K562 (cell line): ENCODE data around the gene SOCS2. TPM values are rescaled to one million over a fixed set of nuclear protein-coding genes. Genes with fewer than 3 reads are reported as not detected.

Source experiments
- ATAC-seq: fragments of 200-7000 bp; cut with Tn5 transposase; 3 replicates; pipeline ENCODE4 v1.9.1; 2020; ENCODE audit warnings: moderate library complexity
- BruUV-seq: library from RNA; stranded (reverse); fragments of 400-500 nt; replicated peaks from 2 replicates; lab custom pipeline; 2021; lab: Mats Ljungman, UMichigan
- CTCF ChIA-PET: fragments of 300-600 bp; formaldehyde crosslinking; extraction: SDS; loops from one replicate; lab custom pipeline; 2021; ENCODE audit warnings: low intra/inter-chr PET ratio; lab: Yijun Ruan, JAX
- POLR2A ChIA-PET: fragments of 300-600, 350-650 bp; sonication (Branson Sonifier 250); formaldehyde crosslinking; extraction: SDS; loops from one replicate; lab custom pipeline; 2021; ENCODE audit warnings: antibody characterized with exemption, inconsistent platforms; lab: Yijun Ruan, JAX
- DNase-seq, 4 experiments: peaks; one replicate each; pipeline versions ENCODE4 v3.0.0 to v3.0.0-alpha.2; 2011 to 2018; ENCODE audit warnings: low spot score in 3 of 4, mixed read lengths in 3 of 4; ENCODE audit errors: extremely low read depth in 1 of 4
- FAIRE-seq: peaks from 2 replicates; lab custom pipeline; 2011; peaks lifted over from hg19 to GRCh38; lab: Jason Lieb, UNC
- H2AFZ ChIP-seq: 2 replicates; pipeline ENCODE4 v1.6.0; 2011; ENCODE audit warnings: low read depth, low read length, control low read depth, inconsistent platforms
- H3K27ac ChIP-seq: fragments of 200-600 bp; 3 replicates; pipeline ENCODE4 v1.8.0; 2011; ENCODE audit warnings: low read depth, mild to moderate bottlenecking, control low read depth, inconsistent platforms, low read length, moderate library complexity, mixed read lengths; ENCODE audit errors: extremely low read depth
- H3K27me3 ChIP-seq, 2 experiments: fragments of 300-600 bp in 1 of 2; 2 replicates in 1 of 2; 3 replicates in 1 of 2; pipeline versions ENCODE4 v1.6.0 to v1.8.0; 2011; ENCODE audit warnings: inconsistent platforms in 2 of 2, low read length in 2 of 2, mild to moderate bottlenecking in 1 of 2, mixed read lengths in 1 of 2, moderate library complexity in 1 of 2; ENCODE audit not compliant: control insufficient read depth in 2 of 2, insufficient read depth in 2 of 2
- H3K36me3 ChIP-seq: fragments of 300-600 bp; 3 replicates; pipeline ENCODE4 v1.8.0; 2011; ENCODE audit warnings: mild to moderate bottlenecking, low read length, inconsistent platforms; ENCODE audit not compliant: control insufficient read depth, insufficient read depth
- H3K4me1 ChIP-seq, 2 experiments: fragments of 200-600 bp in 1 of 2; replicated peaks in 1 of 2; 2 replicates in 1 of 2; 3 replicates in 1 of 2; pipeline versions ENCODE4 v1.5.1 to v1.8.0; 2011; ENCODE audit warnings: inconsistent platforms in 2 of 2, low read length in 2 of 2, mild to moderate bottlenecking in 1 of 2, mixed read lengths in 1 of 2, moderate library complexity in 1 of 2; ENCODE audit not compliant: control insufficient read depth in 2 of 2, insufficient read depth in 2 of 2
- H3K4me2 ChIP-seq: 2 replicates; pipeline ENCODE4 v1.6.1; 2011; ENCODE audit warnings: low read length, control low read depth, inconsistent platforms, mixed read lengths; ENCODE audit not compliant: insufficient read depth
- H3K4me3 ChIP-seq: fragments of 200-600 bp; sonication (generic), shearing (Covaris generic); 2 replicates; pipeline ENCODE4 v1.5.1; 2016; ENCODE audit warnings: control low read depth, inconsistent platforms
- H3K79me2 ChIP-seq: fragments of 200-600 bp; 3 replicates; pipeline ENCODE4 v1.8.0; 2011; ENCODE audit warnings: low read length, inconsistent platforms; ENCODE audit not compliant: control insufficient read depth, insufficient read depth
- H3K9ac ChIP-seq, 2 experiments: 2 replicates each; pipeline versions ENCODE4 v1.6.0 to v1.6.1; 2011; ENCODE audit warnings: low read depth in 2 of 2, low read length in 2 of 2, control low read depth in 1 of 2, inconsistent platforms in 1 of 2, mild to moderate bottlenecking in 1 of 2, mixed read lengths in 1 of 2; ENCODE audit not compliant: insufficient read depth in 1 of 2
- H3K9me1 ChIP-seq: one replicate; pipeline ENCODE4 v1.6.0; 2011; ENCODE audit warnings: inconsistent platforms, mild to moderate bottlenecking, low read length, moderate library complexity; ENCODE audit not compliant: control insufficient read depth, insufficient read depth
- H3K9me3 ChIP-seq: replicated peaks from 2 replicates; pipeline ENCODE4 v1.5.1; 2011; ENCODE audit warnings: low read depth, low read length, inconsistent platforms; ENCODE audit not compliant: control insufficient read depth, insufficient read depth
- H4K20me1 ChIP-seq: replicated peaks from 2 replicates; pipeline ENCODE4 v1.6.1; 2011; ENCODE audit warnings: low read length, inconsistent platforms, mixed read lengths; ENCODE audit not compliant: control insufficient read depth, insufficient read depth
- CBFA2T3 ChIP-seq: fragments of 450-650 bp; IDR thresholded peaks from 2 replicates; pipeline ENCODE4 v1.6.1; 2017
- CREB1 ChIP-seq, 2 experiments: sonication (generic) in 1 of 2; formaldehyde crosslinking in 1 of 2; IDR thresholded peaks; 2 replicates each; pipeline versions ENCODE4 v1.6.1 to v1.8.0; 2012 to 2022; ENCODE audit warnings: inconsistent platforms in 1 of 2, mild to moderate bottlenecking in 1 of 2, missing genetic modification reagents in 1 of 2, moderate library complexity in 1 of 2
- HDGF ChIP-seq: fragments of 450-650 bp; IDR thresholded peaks from 2 replicates; pipeline ENCODE4 v1.6.1; 2016
- LCOR ChIP-seq: sonication (generic); formaldehyde crosslinking; IDR thresholded peaks from 2 replicates; pipeline ENCODE4 v1.8.0; 2022; ENCODE audit warnings: mild to moderate bottlenecking, missing genetic modification reagents
- NONO ChIP-seq, 2 experiments: fragments of 200-400 bp in 1 of 2; fragments of 450-650 bp in 1 of 2; formaldehyde crosslinking in 1 of 2; IDR thresholded peaks; 2 replicates each; pipeline ENCODE4 v1.6.1; 2017; ENCODE audit warnings: low read depth in 2 of 2, mild to moderate bottlenecking in 2 of 2, moderate library complexity in 2 of 2, low read length in 1 of 2
- RB1 ChIP-seq: fragments of 450-650 bp; IDR thresholded peaks from 2 replicates; pipeline ENCODE4 v1.6.1; 2017; ENCODE audit warnings: low read depth, mild to moderate bottlenecking
- ZNF280B ChIP-seq: fragments of 250-450 bp; sonication (Bioruptor Pico); IDR thresholded peaks from 2 replicates; pipeline ENCODE4 v1.5.1; 2021; ENCODE audit warnings: mild to moderate bottlenecking
- WGBS: fragments of 100-300 bp; shearing (Covaris generic); methylation state at CpG from one replicate; pipeline ENCODE4 v1.1.6; 2016; ENCODE audit warnings: low coverage, mixed read lengths; ENCODE audit not compliant: insufficient coverage; ENCODE audit errors: missing lambda C conversion rate; 5-methylcytosine and 5-hydroxymethylcytosine counted together
- in situ Hi-C: fragments of 300-500 bp; cut with MboI; formaldehyde crosslinking; loops from 4 replicates; pipeline ENCODE4 v1.15.0; 2018; ENCODE audit warnings: inconsistent platforms, mixed read lengths
- intact Hi-C: fragments of 100-400 bp; cut with micrococcal nuclease; formaldehyde crosslinking; loops from 2 replicates; pipeline ENCODE4 v1.14.2; 2022
- polyA plus RNA-seq, 8 experiments: library from polyadenylated mRNA; depleted of rRNA in 4 of 8; stranded (reverse) in 5 of 8; unstranded in 3 of 8; fragments of >200 nt; fragmentation: Nextera tagmentation in 2 of 8; fragmentation: Illumina TruSeq in 1 of 8; extraction: Ambion mirVana in 2 of 8; extraction: Trizol in 1 of 8; gene quantifications; 2 replicates each; pipeline versions ENCODE4 v1.2.1 to v1.2.3, GENCODE V29; 2011 to 2014; ENCODE audit warnings: inconsistent platforms in 1 of 8, missing spikeins in 1 of 8
- total RNA-seq, 7 experiments: library from RNA; depleted of rRNA in 6 of 7; stranded (reverse); fragments of >200 nt in 6 of 7; fragmentation: Illumina TruSeq in 2 of 7; extraction: Trizol in 2 of 7; gene quantifications; 2 replicates each; pipeline versions ENCODE4 v1.2.1 to v1.2.3, GENCODE V29; 2011 to 2021; ENCODE audit warnings: low replicate concordance in 1 of 7

SOCS2 gene
- total and polyA plus RNA-seq, 9 of the 15 experiments (the other 6 are each of a cell fraction or from before 2014, with no cell fraction given), result 37.0 to 162 (median 98.7) TPM

GRCh38 chr12:93524386-93525133 lies 47.9 kb upstream of the SOCS2 start:
- Histone ChIP-seq H3K79me2 (no peaks in the 10 kb centered on the region), H3K27ac (no peak overlapping the region), H3K9ac (no peak overlapping the region), H3K9me3 (no peaks in the 10 kb centered on the region), H3K4me3 (no peak overlapping the region), H3K27me3 (no peaks in the 10 kb centered on the region), H3K36me3 (no peaks in the 10 kb centered on the region), H3K4me1 (no peaks in the 10 kb centered on the region), H3K9me1 (no peaks in the 10 kb centered on the region), H2AFZ (no peak overlapping the region), H4K20me1 (no peaks in the 10 kb centered on the region), H3K4me2 (no peak overlapping the region)
- ATAC-seq (no peak), DNase-seq (no peak), FAIRE-seq (no peak)
- POLR2A ChIA-PET, result interaction anchor here (0.9 kb wide), 1 partner anchor 12 kb away, joined by 3 read pairs; no protein-coding TSS in a partner anchor
- intact Hi-C loops (loop anchor here (2.0 to 10.0 kb wide), 3 partner anchors 43 to 450 kb away; no protein-coding TSS in a partner anchor), in situ Hi-C loops (loop anchor here (25.0 kb wide), 1 partner anchor 1013 kb away; no protein-coding TSS in a partner anchor)
- no peak for TF ChIP-seq ZNF280B (CRISPR knock-in tag)
- no peak for TF ChIP-seq CBFA2T3
- TF ChIP-seq HDGF, result no peak
- no peak for TF ChIP-seq NONO (IDR thresholded peaks at IDR 0.05; ENCODE audit: low read depth in 2 of 2, low read length in 1 of 2)
- TF ChIP-seq RB1, result no peak
- no peak for TF ChIP-seq LCOR (CRISPR knock-in tag)
- TF ChIP-seq CREB1 (IDR thresholded peaks at IDR 0.05), result no peak
- TF ChIP-seq CREB1 (CRISPR knock-in tag; IDR thresholded peaks at IDR 0.05), result no peak
- BruUV-seq, result no TSS peak
- WGBS, result 37% methylated on average over 10 of the region's 10 CpGs
- CTCF ChIA-PET, result interaction anchor here (0.6 to 1.5 kb wide), 3 partner anchors 576 to 1186 kb away, joined by 3 to 6 read pairs (median 3); no protein-coding TSS in a partner anchor
